Measurements from ENCODE around the gene NEK2. TPM values are rescaled to one million over a fixed set of nuclear protein-coding genes. Genes with fewer than 3 reads are reported as not detected.

Gene NEK2
- total RNA-seq, 1 experiment from 2014 or later, result 17.6 TPM

GRCh38 chr1:211613108-211613947 is 62.1 kb downstream of the NEK2 start:
- Histone ChIP-seq H3K79me2 (ENCODE audit: insufficient read depth, low read length) (no peaks in the 10 kb centered on the region), H3K4me2 (ENCODE audit: insufficient read depth, insufficient read length, low read length) (no peak overlapping the region), H2BK12ac (ENCODE audit: insufficient read length, low read depth, low read length) (no peak overlapping the region), H3K56ac (ENCODE audit: insufficient read length, low read depth, low read length) (no peak overlapping the region), H3K23me2 (ENCODE audit: insufficient read length, low read depth, low read length, poor library complexity, severe bottlenecking) (no peaks in the 10 kb centered on the region), H3T11ph (ENCODE audit: low read length) (no peak overlapping the region), H3K79me1 (ENCODE audit: insufficient read depth, low read depth, low read length, poor library complexity, severe bottlenecking) (no peaks in the 10 kb centered on the region), H4K91ac (ENCODE audit: insufficient read length, low read depth, low read length) (no peak overlapping the region), H4K20me1 (ENCODE audit: control insufficient read depth, insufficient read depth, insufficient read length) (no peaks in the 10 kb centered on the region), H2BK15ac (ENCODE audit: low read depth, low read length) (no peak overlapping the region), H3K27me3 (ENCODE audit: insufficient read depth, low read length) (no peaks in the 10 kb centered on the region), H2BK20ac (ENCODE audit: low read depth, low read length, poor library complexity, severe bottlenecking) (no peak overlapping the region), H3K9ac (ENCODE audit: extremely low read depth, insufficient read length, low read length) (no peak overlapping the region), H3K27ac (ENCODE audit: insufficient read length, low read depth, low read length) (no peak overlapping the region), H2AK5ac (ENCODE audit: insufficient read length, low read length) (no peak overlapping the region), H3K14ac (ENCODE audit: insufficient read depth, low read length) (no peak overlapping the region), H4K5ac (ENCODE audit: insufficient read length, low read depth, low read length) (no peak overlapping the region), H2AFZ (ENCODE audit: low read length) (no peak overlapping the region), H3K18ac (ENCODE audit: insufficient read length, low read depth, low read length) (no peak overlapping the region), H3K9me3 (ENCODE audit: control insufficient read depth, low read depth, low read length) (no peaks in the 10 kb centered on the region), H3K23ac (ENCODE audit: insufficient read length, low read depth, low read length) (no peak overlapping the region), H3K4ac (ENCODE audit: low read depth, low read length) (no peak overlapping the region), H2BK120ac (ENCODE audit: low read depth, low read length, poor library complexity, severe bottlenecking) (no peak overlapping the region), H2BK5ac (ENCODE audit: insufficient read length, low read length) (no peak overlapping the region), H4K8ac (replicated peaks; ENCODE audit: insufficient read length, low read depth, low read length) (no peak overlapping the region), H3K4me1 (ENCODE audit: insufficient read depth, low read length) (no peaks in the 10 kb centered on the region)
- Mint-ChIP-seq H3K27me3 (ENCODE audit: low read depth) (no peaks in the 10 kb centered on the region), H3K27ac (no peak overlapping the region; a peak in 1 of 7 replicates), H3K4me3 (no peak overlapping the region), H3K9me3 (no peaks in the 10 kb centered on the region), H3K4me1 (peaks cover 0 to 14% of the 10 kb centered on the region in 2 experiments; a peak in 2 of 4 replicates), H3K36me3 (ENCODE audit: insufficient read depth in 1 of 3, low read depth in 3 of 3) (no peaks in the 10 kb centered on the region)
- no peak for TF ChIP-seq CTCF (conservative IDR thresholded peaks at IDR 0.05)
- no peak for DNase-seq
- no CpG with 5 or more reads among the region's 8 CpGs for WGBS (ENCODE audit: extremely low coverage, insufficient read length, low lambda C conversion rate)
